K562 (cell line): Measurements from ENCODE around the gene COL4A2. TPM values are rescaled to one million over a fixed set of nuclear protein-coding genes. Genes with fewer than 3 reads are reported as not detected.

ENCODE experiments used
- ATAC-seq: fragments of 200-7000 bp; cut with Tn5 transposase; 3 replicates; pipeline ENCODE4 v1.9.1; 2020; ENCODE audit warnings: moderate library complexity
- BruUV-seq: library from RNA; stranded (reverse); fragments of 400-500 nt; replicated peaks from 2 replicates; lab custom pipeline; 2021; lab: Mats Ljungman, UMichigan
- CTCF ChIA-PET: fragments of 300-600 bp; formaldehyde crosslinking; extraction: SDS; loops from one replicate; lab custom pipeline; 2021; ENCODE audit warnings: low intra/inter-chr PET ratio; lab: Yijun Ruan, JAX
- POLR2A ChIA-PET: fragments of 300-600, 350-650 bp; sonication (Branson Sonifier 250); formaldehyde crosslinking; extraction: SDS; loops from one replicate; lab custom pipeline; 2021; ENCODE audit warnings: antibody characterized with exemption, inconsistent platforms; lab: Yijun Ruan, JAX
- DNase-seq, 4 experiments: peaks; one replicate each; pipeline versions ENCODE4 v3.0.0 to v3.0.0-alpha.2; 2011 to 2018; ENCODE audit warnings: low spot score in 3 of 4, mixed read lengths in 3 of 4; ENCODE audit errors: extremely low read depth in 1 of 4
- FAIRE-seq: peaks from 2 replicates; lab custom pipeline; 2011; peaks lifted over from hg19 to GRCh38; lab: Jason Lieb, UNC
- H2AFZ ChIP-seq: 2 replicates; pipeline ENCODE4 v1.6.0; 2011; ENCODE audit warnings: low read depth, low read length, control low read depth, inconsistent platforms
- H3K27ac ChIP-seq: fragments of 200-600 bp; 3 replicates; pipeline ENCODE4 v1.8.0; 2011; ENCODE audit warnings: low read depth, mild to moderate bottlenecking, control low read depth, inconsistent platforms, low read length, moderate library complexity, mixed read lengths; ENCODE audit errors: extremely low read depth
- H3K27me3 ChIP-seq, 2 experiments: fragments of 300-600 bp in 1 of 2; 2 replicates in 1 of 2; 3 replicates in 1 of 2; pipeline versions ENCODE4 v1.6.0 to v1.8.0; 2011; ENCODE audit warnings: inconsistent platforms in 2 of 2, low read length in 2 of 2, mild to moderate bottlenecking in 1 of 2, mixed read lengths in 1 of 2, moderate library complexity in 1 of 2; ENCODE audit not compliant: control insufficient read depth in 2 of 2, insufficient read depth in 2 of 2
- H3K36me3 ChIP-seq: fragments of 300-600 bp; 3 replicates; pipeline ENCODE4 v1.8.0; 2011; ENCODE audit warnings: mild to moderate bottlenecking, low read length, inconsistent platforms; ENCODE audit not compliant: control insufficient read depth, insufficient read depth
- H3K4me1 ChIP-seq, 2 experiments: fragments of 200-600 bp in 1 of 2; replicated peaks in 1 of 2; 2 replicates in 1 of 2; 3 replicates in 1 of 2; pipeline versions ENCODE4 v1.5.1 to v1.8.0; 2011; ENCODE audit warnings: inconsistent platforms in 2 of 2, low read length in 2 of 2, mild to moderate bottlenecking in 1 of 2, mixed read lengths in 1 of 2, moderate library complexity in 1 of 2; ENCODE audit not compliant: control insufficient read depth in 2 of 2, insufficient read depth in 2 of 2
- H3K4me2 ChIP-seq: 2 replicates; pipeline ENCODE4 v1.6.1; 2011; ENCODE audit warnings: low read length, control low read depth, inconsistent platforms, mixed read lengths; ENCODE audit not compliant: insufficient read depth
- H3K4me3 ChIP-seq: fragments of 200-600 bp; sonication (generic), shearing (Covaris generic); 2 replicates; pipeline ENCODE4 v1.5.1; 2016; ENCODE audit warnings: control low read depth, inconsistent platforms
- H3K79me2 ChIP-seq: fragments of 200-600 bp; 3 replicates; pipeline ENCODE4 v1.8.0; 2011; ENCODE audit warnings: low read length, inconsistent platforms; ENCODE audit not compliant: control insufficient read depth, insufficient read depth
- H3K9ac ChIP-seq, 2 experiments: 2 replicates each; pipeline versions ENCODE4 v1.6.0 to v1.6.1; 2011; ENCODE audit warnings: low read depth in 2 of 2, low read length in 2 of 2, control low read depth in 1 of 2, inconsistent platforms in 1 of 2, mild to moderate bottlenecking in 1 of 2, mixed read lengths in 1 of 2; ENCODE audit not compliant: insufficient read depth in 1 of 2
- H3K9me1 ChIP-seq: one replicate; pipeline ENCODE4 v1.6.0; 2011; ENCODE audit warnings: inconsistent platforms, mild to moderate bottlenecking, low read length, moderate library complexity; ENCODE audit not compliant: control insufficient read depth, insufficient read depth
- H3K9me3 ChIP-seq: replicated peaks from 2 replicates; pipeline ENCODE4 v1.5.1; 2011; ENCODE audit warnings: low read depth, low read length, inconsistent platforms; ENCODE audit not compliant: control insufficient read depth, insufficient read depth
- H4K20me1 ChIP-seq: replicated peaks from 2 replicates; pipeline ENCODE4 v1.6.1; 2011; ENCODE audit warnings: low read length, inconsistent platforms, mixed read lengths; ENCODE audit not compliant: control insufficient read depth, insufficient read depth
- ILF3 ChIP-seq: fragments of 450-650 bp; IDR thresholded peaks from 2 replicates; pipeline ENCODE4 v1.6.1; 2018; ENCODE audit warnings: antibody characterized with exemption, mild to moderate bottlenecking, moderate library complexity, borderline replicate concordance
- POU5F1 ChIP-seq: fragments of 150-350 bp; IDR thresholded peaks from 2 replicates; pipeline ENCODE4 v1.6.1; 2014; ENCODE audit warnings: borderline replicate concordance, low read length, low read depth, mild to moderate bottlenecking; ENCODE audit not compliant: partially characterized antibody
- SRF ChIP-seq, 2 experiments: fragments of 250-450, 450-650 bp in 1 of 2; sonication (Bioruptor Pico) in 1 of 2; sonication (generic) in 1 of 2; formaldehyde crosslinking; IDR thresholded peaks; 2 replicates each; pipeline versions ENCODE4 v1.5.0 to v1.5.1; 2020 to 2022; ENCODE audit warnings: mild to moderate bottlenecking in 1 of 2, missing genetic modification reagents in 1 of 2
- WGBS: fragments of 100-300 bp; shearing (Covaris generic); methylation state at CpG from one replicate; pipeline ENCODE4 v1.1.6; 2016; ENCODE audit warnings: low coverage, mixed read lengths; ENCODE audit not compliant: insufficient coverage; ENCODE audit errors: missing lambda C conversion rate; 5-methylcytosine and 5-hydroxymethylcytosine counted together
- in situ Hi-C: fragments of 300-500 bp; cut with MboI; formaldehyde crosslinking; loops from 4 replicates; pipeline ENCODE4 v1.15.0; 2018; ENCODE audit warnings: inconsistent platforms, mixed read lengths
- intact Hi-C: fragments of 100-400 bp; cut with micrococcal nuclease; formaldehyde crosslinking; loops from 2 replicates; pipeline ENCODE4 v1.14.2; 2022
- polyA plus RNA-seq, 8 experiments: library from polyadenylated mRNA; depleted of rRNA in 4 of 8; stranded (reverse) in 5 of 8; unstranded in 3 of 8; fragments of >200 nt; fragmentation: Nextera tagmentation in 2 of 8; fragmentation: Illumina TruSeq in 1 of 8; extraction: Ambion mirVana in 2 of 8; extraction: Trizol in 1 of 8; gene quantifications; 2 replicates each; pipeline versions ENCODE4 v1.2.1 to v1.2.3, GENCODE V29; 2011 to 2014; ENCODE audit warnings: inconsistent platforms in 1 of 8, missing spikeins in 1 of 8
- total RNA-seq, 7 experiments: library from RNA; depleted of rRNA in 6 of 7; stranded (reverse); fragments of >200 nt in 6 of 7; fragmentation: Illumina TruSeq in 2 of 7; extraction: Trizol in 2 of 7; gene quantifications; 2 replicates each; pipeline versions ENCODE4 v1.2.1 to v1.2.3, GENCODE V29; 2011 to 2021; ENCODE audit warnings: low replicate concordance in 1 of 7

The COL4A2 gene
- total and polyA plus RNA-seq, 9 of the 15 experiments (the other 6 are each of a cell fraction or from before 2014, with no cell fraction given) = 0.13 to 15.2 (median 8.1) TPM

DNA sequence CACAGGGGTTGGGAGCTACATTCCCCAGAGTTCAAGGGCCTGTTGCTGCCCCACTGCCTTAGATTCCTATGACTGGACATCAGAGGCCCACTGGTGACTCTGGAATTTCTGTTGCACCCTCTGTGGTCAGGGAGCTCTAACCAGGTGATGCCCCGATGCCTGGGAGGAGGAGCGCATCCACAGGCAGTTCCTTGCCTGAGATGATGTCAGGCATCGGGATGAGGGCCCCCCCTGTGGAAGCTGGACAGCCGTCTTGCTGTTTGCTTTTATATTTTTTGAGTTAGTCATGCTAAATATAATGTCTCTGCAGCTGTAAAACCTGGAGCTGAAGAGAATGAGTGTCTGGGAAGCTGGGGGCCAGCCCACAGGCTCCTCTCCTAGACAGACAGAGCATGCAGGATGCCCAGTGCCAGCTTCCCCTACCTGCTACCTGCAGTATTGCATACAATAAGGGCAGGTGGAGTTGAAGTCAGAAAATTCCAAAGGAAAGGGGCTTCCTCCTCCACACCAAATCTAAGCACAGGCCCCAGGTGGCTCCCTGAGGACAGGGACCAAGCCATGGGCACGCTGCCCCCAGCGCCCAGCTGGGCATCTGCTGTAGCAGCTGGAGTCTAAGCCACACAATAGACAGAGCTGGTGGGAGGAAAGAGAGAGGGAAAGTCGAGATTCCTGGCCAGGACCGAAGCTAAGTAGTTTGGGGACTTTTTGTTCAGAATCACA, 16.2 kb downstream of the COL4A2 start:
- CTCF ChIA-PET = no interaction called here

DNA sequence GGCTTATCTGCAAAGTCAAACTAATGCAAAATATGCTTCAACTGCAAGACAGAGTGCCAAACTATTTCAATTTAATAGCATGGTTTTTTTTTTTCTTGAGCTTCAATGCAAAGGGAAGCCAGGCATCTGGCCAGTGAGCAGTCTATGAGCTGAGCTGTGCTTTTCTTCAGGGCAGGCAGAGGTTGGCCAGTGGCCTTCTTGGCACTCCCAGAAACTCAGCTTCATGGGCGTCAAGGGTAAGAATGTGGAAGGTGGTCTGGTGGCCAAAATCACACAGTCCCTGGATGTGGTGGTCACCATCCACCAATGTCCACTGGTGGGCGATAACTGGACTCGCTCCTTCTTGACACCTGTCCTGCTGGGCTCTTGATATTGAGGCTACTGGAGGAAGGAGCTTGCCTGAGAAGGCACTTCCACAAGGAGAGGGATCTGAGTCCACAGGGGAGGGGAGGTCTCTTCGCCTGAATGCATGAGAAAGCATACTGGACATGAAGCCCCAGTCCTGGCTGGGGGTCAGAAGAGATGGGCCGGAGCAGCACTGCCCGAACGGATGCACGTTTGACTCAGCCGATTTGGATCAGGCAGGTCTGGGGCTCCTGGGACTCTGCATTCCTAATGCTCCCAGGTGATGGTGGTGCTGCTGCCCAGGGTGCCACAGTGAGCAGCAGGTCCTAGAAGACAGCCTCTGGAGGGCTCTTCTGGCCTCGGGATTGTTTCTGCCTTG, 17.1 kb downstream of the COL4A2 start:
- in situ Hi-C loops (no loop called here), intact Hi-C loops (no loop called here)
- ATAC-seq (no peak), DNase-seq (no peak), FAIRE-seq (no peak)
- H3K9me1 ChIP-seq = no peaks in the 10 kb centered on the region
- no peak overlapping the region for H3K27ac ChIP-seq
- no peaks in the 10 kb centered on the region for H3K4me1 ChIP-seq
- H3K9ac ChIP-seq = no peak overlapping the region
- H3K4me2 ChIP-seq = no peak overlapping the region
- no TSS peak for BruUV-seq
- WGBS = 0% methylated on average over 7 of the region's 10 CpGs
- no peaks in the 10 kb centered on the region for H3K36me3 ChIP-seq
- no peaks in the 10 kb centered on the region for H4K20me1 ChIP-seq
- no peak for TF ChIP-seq SRF (CRISPR knock-in tag; IDR thresholded peaks at IDR 0.05)
- CTCF ChIA-PET = no interaction called here
- no peak overlapping the region for H3K4me3 ChIP-seq
- no peaks in the 10 kb centered on the region for H3K9me3 ChIP-seq
- POLR2A ChIA-PET = interaction anchor here (0.6 to 1.2 kb wide), 4 partner anchors 8 to 474 kb away, joined by 3 to 5 read pairs (median 3); no protein-coding TSS in a partner anchor
- H3K79me2 ChIP-seq = no peaks in the 10 kb centered on the region
- H3K27me3 ChIP-seq = peaks cover 0 to 22% of the 10 kb centered on the region in 2 experiments; a peak in 3 of 5 replicates
- no peak overlapping the region for H2AFZ ChIP-seq

More for the DNA sequence above, 16.2 kb downstream of the COL4A2 start:
- DNase-seq (no peak), FAIRE-seq (no peak), ATAC-seq (no peak)
- H3K9ac ChIP-seq = no peak overlapping the region
- intact Hi-C loops = no loop called here
- no peaks in the 10 kb centered on the region for H3K4me1 ChIP-seq
- no peaks in the 10 kb centered on the region for H3K36me3 ChIP-seq
- H3K9me1 ChIP-seq = no peaks in the 10 kb centered on the region
- POLR2A ChIA-PET = interaction anchor here (0.6 to 1.2 kb wide), 3 partner anchors 8 to 100 kb away, joined by 3 to 5 read pairs (median 4); no protein-coding TSS in a partner anchor
- no peak overlapping the region for H3K4me2 ChIP-seq
- H3K79me2 ChIP-seq = no peaks in the 10 kb centered on the region
- no peak for TF ChIP-seq ILF3
- TF ChIP-seq POU5F1 = no peak
- H3K27ac ChIP-seq = no peak overlapping the region
- no peak overlapping the region for H3K4me3 ChIP-seq
- H2AFZ ChIP-seq = no peak overlapping the region
- BruUV-seq = no TSS peak
- H4K20me1 ChIP-seq = no peaks in the 10 kb centered on the region
- 0% methylated on average over 3 of the region's 8 CpGs for WGBS
- H3K27me3 ChIP-seq = peaks cover 0 to 20% of the 10 kb centered on the region in 2 experiments; a peak in 3 of 5 replicates
- H3K9me3 ChIP-seq = no peaks in the 10 kb centered on the region
- in situ Hi-C loops = no loop called here
